Measurements from ENCODE around the gene JTB.

The JTB gene

GRCh38 chr1:153962088-153963029, 15.1 kb downstream of the JTB start:
- CTCF ChIA-PET, result interaction anchor here (0.7 to 4.3 kb wide), 11 partner anchors 12 to 452 kb away, joined by 3 to 23 read pairs (median 4); partner anchors contain the start of genes DENND4B and RAB13
- no peak for TF ChIP-seq CTCF (IDR thresholded peaks at IDR 0.05; ENCODE audit: control extremely low read depth, extremely low read depth, low read depth, missing control alignments)
- DNase-seq (ENCODE audit: extremely low spot score), result no peak
- POLR2A ChIA-PET, result interaction anchor here (1.1 to 2.1 kb wide), 6 partner anchors 9 to 28 kb away, joined by 3 to 14 read pairs (median 4); partner anchors contain the start of genes DENND4B, JTB, RAB13 and RPS27

GRCh38 chr1:153961421-153961820, 16.1 kb downstream of the JTB start:
- CTCF ChIA-PET, result interaction anchor here (1.4 to 4.3 kb wide), 3 partner anchors 15 to 165 kb away, joined by 4 to 23 read pairs (median 8); partner anchors contain the start of gene DENND4B
- no peak for DNase-seq (ENCODE audit: extremely low spot score)
- no peak for TF ChIP-seq CTCF (IDR thresholded peaks at IDR 0.05; ENCODE audit: control extremely low read depth, extremely low read depth, low read depth, missing control alignments)
- POLR2A ChIA-PET, result interaction anchor here (2.1 kb wide), 1 partner anchor 29 kb away, joined by 5 read pairs; the partner anchor contains the start of gene RPS27

- TF ChIP-seq CTCF (IDR thresholded peaks at IDR 0.05; ENCODE audit: control extremely low read depth, extremely low read depth, low read depth, missing control alignments), result no peak
- ChIA-PET POLR2A (interaction anchor here (0.7 kb wide), 1 partner anchor 40 kb away, joined by 3 read pairs; no protein-coding TSS in a partner anchor), CTCF (interaction anchor here (0.8 kb wide), 1 partner anchor 26 kb away, joined by 3 read pairs; the partner anchor contains the start of gene RAB13)
- DNase-seq (ENCODE audit: extremely low spot score), result no peak
These were observed 17.3 kb downstream of the JTB start for GRCh38 chr1:153960206-153960605.

- no peak for TF ChIP-seq CTCF (IDR thresholded peaks at IDR 0.05; ENCODE audit: control extremely low read depth, extremely low read depth, low read depth, missing control alignments)
- ChIA-PET CTCF (interaction anchor here (0.7 to 2.9 kb wide), 4 partner anchors 7 to 163 kb away, joined by 3 to 13 read pairs (median 4); partner anchors contain the start of genes CREB3L4 and RAB13), POLR2A (interaction anchor here (1.0 to 1.7 kb wide), 3 partner anchors 8 to 32 kb away, joined by 4 to 9 read pairs (median 4); partner anchors contain the start of genes CREB3L4 and DENND4B)
- DNase-seq (ENCODE audit: extremely low spot score), result no peak
These were observed 18.0 kb downstream of the JTB start for GRCh38 chr1:153959454-153959853.

GRCh38 chr1:153958961-153959260, 18.6 kb downstream of the JTB start:
- CTCF ChIA-PET, result interaction anchor here (0.7 to 2.9 kb wide), 4 partner anchors 8 to 162 kb away, joined by 3 to 13 read pairs (median 4); partner anchors contain the start of genes CREB3L4 and DENND4B
- POLR2A ChIA-PET, result interaction anchor here (1.0 to 1.7 kb wide), 4 partner anchors 8 to 32 kb away, joined by 3 to 9 read pairs (median 4); partner anchors contain the start of genes CREB3L4 and DENND4B
- DNase-seq (ENCODE audit: extremely low spot score), result no peak
- no peak for TF ChIP-seq CTCF (IDR thresholded peaks at IDR 0.05; ENCODE audit: control extremely low read depth, extremely low read depth, low read depth, missing control alignments)

Measured in GM10248 (cell line).